ENCODE data around the gene TLL1. TPM values are rescaled to one million over a fixed set of nuclear protein-coding genes. Genes with fewer than 3 reads are reported as not detected.

Gene TLL1
- total RNA-seq, 4 donors from 2014 or later: 5.6 to 10.9 (median 8.6) TPM

GRCh38 chr4:166077782-166078181 is 204.7 kb downstream of the TLL1 start:
- TF ChIP-seq POLR2A (IDR thresholded peaks at IDR 0.05; ENCODE audit: low read depth) (no peak), CTCF (IDR thresholded peaks at IDR 0.05) (no peak), EP300 (IDR thresholded peaks at IDR 0.05) (no peak), POLR2AphosphoS5 (IDR thresholded peaks at IDR 0.05) (no peak)
- no peak for DNase-seq (ENCODE audit: extremely low spot score)
- Histone ChIP-seq H3K27me3 (no peaks in the 10 kb centered on the region), H3K27ac (replicated peaks in 1 of 4) (no peak overlapping the region), H3K4me1 (peaks cover 0 to 11% (median 0%) of the 10 kb centered on the region in 4 donors), H3K9me3 (no peaks in the 10 kb centered on the region), H3K36me3 (no peaks in the 10 kb centered on the region), H3K4me3 (no peak overlapping the region)
- WGBS: 89% methylated on average over 4 of the region's 4 CpGs
- intact Hi-C loops (cut with DNase I): no loop called here

DNA sequence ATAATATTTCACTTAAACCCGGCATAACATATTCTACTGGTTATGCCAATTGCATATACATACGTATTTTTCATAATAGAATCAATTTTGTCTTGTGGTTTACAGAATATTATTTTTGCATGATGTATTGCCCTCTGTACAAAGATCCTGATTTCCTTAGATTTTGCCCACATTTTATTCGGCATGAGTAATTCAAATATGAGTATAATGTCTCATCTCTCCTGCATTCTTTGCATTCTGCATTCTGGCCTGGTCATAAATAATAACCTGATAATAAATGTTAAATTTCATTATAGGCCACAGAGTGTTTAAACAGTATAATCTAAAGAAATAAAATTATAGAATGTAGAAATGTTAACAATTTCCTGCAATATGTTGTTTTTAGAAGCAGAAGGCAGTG is 205.3 kb downstream of the TLL1 start:
- no peak for TF ChIP-seq POLR2A (IDR thresholded peaks at IDR 0.05; ENCODE audit: low read depth)
- TF ChIP-seq CTCF (IDR thresholded peaks at IDR 0.05): no peak
- TF ChIP-seq EP300 (IDR thresholded peaks at IDR 0.05): no peak
- no peak for TF ChIP-seq POLR2AphosphoS5 (IDR thresholded peaks at IDR 0.05)
- Histone ChIP-seq H3K4me3 (no peak overlapping the region), H3K36me3 (no peaks in the 10 kb centered on the region), H3K27me3 (no peaks in the 10 kb centered on the region), H3K27ac (replicated peaks in 1 of 4) (no peak overlapping the region), H3K9me3 (no peaks in the 10 kb centered on the region), H3K4me1 (peaks cover 0 to 11% (median 0%) of the 10 kb centered on the region in 4 donors)
- WGBS: 90% methylated on average over 3 of the region's 3 CpGs
- no peak for DNase-seq (ENCODE audit: extremely low spot score)
- intact Hi-C loops (cut with DNase I): no loop called here

DNA sequence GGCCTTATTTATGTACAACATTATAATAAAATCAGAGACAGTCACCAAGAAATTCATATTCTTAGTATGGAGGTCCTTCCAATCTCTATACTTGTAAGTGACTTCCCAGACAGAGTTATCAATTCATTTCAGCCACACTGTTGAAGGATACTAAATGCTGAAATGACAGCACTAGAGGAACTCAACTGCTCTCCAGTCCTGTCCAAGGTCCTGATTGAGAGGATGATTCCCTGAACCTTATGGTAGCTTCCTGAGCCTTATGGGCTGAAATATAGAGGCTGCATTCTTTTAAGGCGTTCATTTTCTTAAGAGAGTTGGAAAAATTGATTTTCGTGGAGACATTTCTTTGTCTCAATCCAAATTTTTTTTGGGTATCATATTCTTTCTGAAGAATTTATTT is 205.9 kb downstream of the TLL1 start:
- no peaks in the 10 kb centered on the region for H3K9me3 ChIP-seq
- intact Hi-C loops (cut with DNase I): no loop called here
- 84% methylated on average over 2 of the region's 2 CpGs for WGBS

GRCh38 chr4:166087569-166087968 is 214.5 kb downstream of the TLL1 start:
- H3K36me3 ChIP-seq: no peaks in the 10 kb centered on the region
- no peak for TF ChIP-seq CTCF (IDR thresholded peaks at IDR 0.05)
- TF ChIP-seq POLR2AphosphoS5 (IDR thresholded peaks at IDR 0.05): no peak
- TF ChIP-seq POLR2A (IDR thresholded peaks at IDR 0.05; ENCODE audit: low read depth): no peak
- no peak for TF ChIP-seq EP300 (IDR thresholded peaks at IDR 0.05)
- H3K9me3 ChIP-seq: no peaks in the 10 kb centered on the region
- H3K4me1 ChIP-seq: peaks cover 0 to 5% (median 0%) of the 10 kb centered on the region in 4 donors
- no peak for DNase-seq (ENCODE audit: extremely low spot score)
- 88% methylated on average over 2 of the region's 2 CpGs for WGBS
- H3K27me3 ChIP-seq: no peaks in the 10 kb centered on the region
- no peak overlapping the region for H3K27ac ChIP-seq (replicated peaks in 1 of 4)
- intact Hi-C loops (cut with DNase I): no loop called here
- H3K4me3 ChIP-seq: no peak overlapping the region

More for the DNA sequence above, 205.9 kb downstream of the TLL1 start:
- Histone ChIP-seq H3K4me1 (peaks cover 0 to 11% (median 0%) of the 10 kb centered on the region in 4 donors), H3K27ac (replicated peaks in 1 of 4) (no peak overlapping the region), H3K4me3 (no peak overlapping the region), H3K27me3 (no peaks in the 10 kb centered on the region), H3K36me3 (no peaks in the 10 kb centered on the region)
- DNase-seq (ENCODE audit: extremely low spot score): no peak
- TF ChIP-seq EP300 (IDR thresholded peaks at IDR 0.05) (no peak), POLR2A (IDR thresholded peaks at IDR 0.05; ENCODE audit: low read depth) (no peak), CTCF (IDR thresholded peaks at IDR 0.05) (no peak), POLR2AphosphoS5 (IDR thresholded peaks at IDR 0.05) (no peak)

DNA sequence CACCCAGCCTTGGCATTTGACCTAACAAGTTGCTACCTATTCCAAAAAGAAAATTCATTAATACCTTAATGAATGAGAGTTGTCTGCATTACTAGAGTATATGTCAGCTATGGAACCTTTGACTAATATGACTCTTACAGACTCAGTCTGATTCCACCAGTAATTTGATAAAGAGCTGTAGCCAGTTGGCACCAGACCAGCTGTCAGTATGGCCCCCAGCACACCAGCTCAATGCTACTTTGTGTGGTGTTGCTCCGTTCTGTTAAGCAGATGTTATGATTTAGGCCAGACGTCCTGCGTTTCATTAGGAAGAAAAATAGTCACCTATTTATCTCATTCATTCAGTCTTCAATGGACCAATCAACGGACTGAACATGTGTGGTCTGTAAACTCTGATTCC is 215.5 kb downstream of the TLL1 start:
- no peak for TF ChIP-seq POLR2A (IDR thresholded peaks at IDR 0.05; ENCODE audit: low read depth)
- TF ChIP-seq EP300 (IDR thresholded peaks at IDR 0.05): no peak
- TF ChIP-seq POLR2AphosphoS5 (IDR thresholded peaks at IDR 0.05): no peak
- TF ChIP-seq CTCF (IDR thresholded peaks at IDR 0.05): no peak
- Histone ChIP-seq H3K36me3 (no peaks in the 10 kb centered on the region), H3K27me3 (no peaks in the 10 kb centered on the region), H3K27ac (replicated peaks in 1 of 4) (no peak overlapping the region), H3K4me1 (peaks cover 0 to 5% (median 0%) of the 10 kb centered on the region in 4 donors), H3K9me3 (no peaks in the 10 kb centered on the region), H3K4me3 (no peak overlapping the region)
- intact Hi-C loops (cut with DNase I): no loop called here
- no peak for DNase-seq (ENCODE audit: extremely low spot score)
- 60% methylated on average over 4 of the region's 4 CpGs for WGBS

Data from esophagus muscularis mucosa (tissue), 4 donors.